ENCODE measurements around the gene ZSCAN22. TPM values are rescaled to one million over a fixed set of nuclear protein-coding genes. Genes with fewer than 3 reads are reported as not detected.
A peak's percentile ranks its signal among the peaks of the same experiment; 100 is the strongest.
"Not testable (repeated sequence)": the region's sequence is repeated elsewhere in the genome, so short reads cannot be mapped to it uniquely, and the experiment has no call there.

ZSCAN22 gene
- polyA plus RNA-seq, 12 donors, result 2.6 to 4.0 (median 3.1) TPM; not detected in 2

DNA sequence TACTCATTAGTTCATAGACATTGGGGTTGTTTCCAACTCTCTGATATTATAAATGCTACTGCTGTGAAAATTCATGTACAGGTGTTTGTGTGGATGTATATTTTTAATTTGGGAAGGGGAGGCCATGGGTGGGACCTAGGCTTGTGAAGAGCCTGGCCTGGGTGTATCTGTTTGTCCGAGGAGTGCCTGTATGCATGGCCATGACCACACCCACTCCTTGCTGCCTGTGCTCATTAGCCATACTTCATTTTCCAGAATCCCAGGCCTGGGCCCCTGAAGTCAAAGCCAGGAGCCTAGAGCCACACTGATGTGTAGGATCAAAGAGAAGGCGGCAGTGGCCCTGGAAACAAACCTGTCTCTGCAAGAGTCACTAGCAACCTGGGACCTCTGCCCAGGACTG, 11.2 kb upstream of the ZSCAN22 start:
- DNase-seq, result no peak

DNA sequence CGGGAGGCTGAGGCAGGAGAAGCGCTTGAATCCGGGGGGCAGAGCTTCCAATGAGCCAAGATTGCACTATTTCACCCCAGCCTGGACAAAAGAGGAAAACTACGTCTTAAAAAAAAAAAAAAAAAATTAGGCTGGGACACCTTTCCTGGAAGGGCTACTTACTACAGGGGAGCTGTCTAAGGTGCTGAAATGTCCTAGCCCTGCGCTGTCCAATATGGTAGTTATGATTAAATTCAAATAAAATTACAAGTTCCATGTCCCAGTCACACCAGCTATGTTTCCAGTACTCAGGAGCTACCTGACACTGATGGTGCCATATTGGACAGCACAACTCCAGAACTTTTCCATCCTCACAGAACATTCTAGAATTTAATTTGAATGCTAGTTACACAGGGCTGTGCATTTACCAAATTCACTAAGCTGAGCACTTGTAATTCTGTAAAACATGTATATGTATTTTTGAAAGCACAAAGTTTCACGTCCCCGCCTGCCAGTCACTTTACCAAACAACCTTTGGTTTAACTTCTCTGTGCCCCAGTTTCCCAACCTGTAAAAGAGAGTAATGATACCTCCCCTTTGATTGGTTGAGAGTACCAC, 9.2 kb upstream of the ZSCAN22 start:
- DNase-seq, result peak; percentile 35

- no peak for DNase-seq
These were observed 8.5 kb upstream of the ZSCAN22 start for GRCh38 chr19:58318297-58318696.

GRCh38 chr19:58319241-58319640, 7.6 kb upstream of the ZSCAN22 start:
- DNase-seq, result no peak

GRCh38 chr19:58325311-58326022, 1.3 kb upstream of the ZSCAN22 start:
- DNase-seq, result no peak

- DNase-seq, result no peak
These were observed 287 bp upstream of the ZSCAN22 start for GRCh38 chr19:58326501-58326913.

DNA sequence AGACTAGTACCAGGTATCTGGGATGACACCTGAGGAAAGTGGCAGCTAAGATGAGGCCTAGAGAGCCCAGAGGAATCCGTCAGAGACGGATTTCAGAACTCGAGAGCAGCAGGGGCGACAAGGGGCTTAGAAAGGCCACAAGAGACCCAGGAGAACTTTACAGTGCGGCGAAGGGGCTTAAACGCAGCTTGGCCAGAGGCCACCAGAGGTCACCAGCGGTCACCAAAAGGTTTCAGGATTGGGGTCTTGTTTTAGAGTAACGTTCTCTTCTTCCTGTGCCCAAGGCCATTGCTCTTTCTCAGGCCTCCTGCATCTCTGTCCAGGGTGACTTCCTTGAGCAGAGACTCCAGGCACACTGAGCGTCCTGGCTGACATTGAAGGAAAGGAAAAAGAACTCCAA, 2.2 kb downstream of the ZSCAN22 start:
- no peak for DNase-seq

- DNase-seq, result peak; percentile 20
These were observed 3.7 kb downstream of the ZSCAN22 start for GRCh38 chr19:58330458-58330857.

DNA sequence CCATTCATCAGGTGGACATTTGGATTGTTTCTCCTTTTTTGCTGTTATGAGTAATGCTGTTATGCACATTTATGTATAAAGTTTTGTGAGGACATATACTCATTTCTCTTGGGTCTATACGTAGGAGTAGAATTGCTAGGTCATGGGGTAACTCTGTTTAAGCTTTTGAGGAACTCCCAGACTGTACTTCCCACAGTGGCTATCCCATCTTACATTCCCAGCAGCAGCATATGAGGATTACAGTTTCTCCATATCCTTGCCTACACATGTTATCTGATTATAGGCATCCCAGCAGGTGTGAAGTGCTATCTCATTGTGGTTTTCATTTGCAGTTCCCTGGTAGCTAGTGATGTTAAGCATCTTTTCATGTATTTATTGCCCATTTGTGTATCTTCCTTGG, 5.9 kb downstream of the ZSCAN22 start:
- DNase-seq, result no peak

GRCh38 chr19:58334691-58335249, 8.0 kb downstream of the ZSCAN22 start:
- no peak for DNase-seq

DNA sequence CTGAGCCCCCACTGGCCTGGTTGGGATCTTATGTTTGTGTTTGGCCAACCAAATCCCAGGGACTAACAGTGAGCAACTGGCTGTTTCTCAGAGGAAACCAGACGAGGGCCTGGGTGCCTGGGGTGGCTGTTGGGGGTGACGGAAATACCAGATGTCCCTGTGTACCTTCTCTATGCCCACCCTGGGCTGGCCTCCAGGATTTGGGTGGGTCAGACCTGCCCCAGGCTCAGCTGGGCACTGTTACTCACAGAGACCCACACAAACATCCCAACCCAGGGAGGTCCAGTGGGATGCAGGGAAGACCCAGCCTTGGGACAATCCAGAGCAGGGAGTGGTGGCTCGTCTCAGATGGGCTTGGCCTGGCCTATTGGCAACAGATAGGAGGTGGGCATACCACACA, 8.8 kb downstream of the ZSCAN22 start:
- no peak for DNase-seq

DNA sequence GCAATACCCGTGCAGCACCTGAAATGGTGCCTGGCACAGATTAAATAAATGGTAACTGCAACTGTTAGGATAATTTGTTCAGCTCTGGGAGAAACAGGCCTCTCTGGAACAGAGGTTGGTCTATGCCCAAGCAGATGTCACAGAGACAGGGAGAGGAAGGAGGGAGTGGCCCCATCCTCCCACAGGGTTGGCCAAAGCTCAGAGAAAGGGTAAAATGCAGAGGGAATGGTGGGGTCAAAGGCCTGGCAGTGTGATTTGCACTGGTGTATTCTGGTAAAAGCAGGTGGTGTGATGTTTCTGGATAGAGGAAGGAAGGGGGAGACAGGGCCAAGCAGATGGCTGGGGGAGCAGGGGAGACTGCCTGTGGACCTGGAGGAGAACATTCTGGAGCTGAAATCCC, 9.4 kb downstream of the ZSCAN22 start:
- DNase-seq, result no peak

GRCh38 chr19:58336820-58337219, 10.0 kb downstream of the ZSCAN22 start:
- DNase-seq, result no peak

- no peak for DNase-seq
These were observed 11.5 kb downstream of the ZSCAN22 start for GRCh38 chr19:58338336-58338735.

DNA sequence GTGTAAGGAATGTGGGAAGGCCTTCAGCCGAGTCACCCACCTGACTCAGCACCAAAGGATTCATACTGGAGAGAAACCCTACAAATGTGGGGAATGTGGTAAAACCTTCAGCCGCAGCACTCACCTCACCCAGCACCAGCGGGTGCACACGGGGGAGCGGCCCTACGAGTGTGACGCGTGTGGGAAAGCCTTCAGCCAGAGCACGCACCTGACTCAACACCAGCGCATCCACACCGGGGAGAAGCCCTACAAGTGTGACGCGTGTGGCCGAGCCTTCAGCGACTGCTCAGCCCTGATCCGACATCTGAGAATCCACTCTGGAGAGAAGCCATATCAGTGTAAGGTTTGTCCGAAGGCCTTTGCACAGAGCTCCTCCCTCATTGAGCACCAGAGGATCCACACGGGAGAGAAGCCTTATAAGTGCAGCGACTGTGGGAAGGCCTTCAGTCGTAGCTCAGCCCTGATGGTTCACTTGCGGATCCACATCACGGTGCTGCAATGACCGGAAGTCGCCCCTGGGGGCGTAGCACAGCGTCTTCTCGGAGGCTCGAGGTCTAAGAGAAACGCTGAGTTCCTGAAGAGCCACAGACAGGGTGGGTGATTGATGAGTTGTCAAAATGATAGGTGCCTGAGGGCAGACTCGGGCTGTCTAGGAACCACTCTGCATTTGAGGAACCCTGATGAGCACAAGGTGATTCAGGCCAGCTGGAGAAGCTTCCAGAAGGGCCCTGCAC, 12.2 kb downstream of the ZSCAN22 start:
- DNase-seq, result no peak

DNA sequence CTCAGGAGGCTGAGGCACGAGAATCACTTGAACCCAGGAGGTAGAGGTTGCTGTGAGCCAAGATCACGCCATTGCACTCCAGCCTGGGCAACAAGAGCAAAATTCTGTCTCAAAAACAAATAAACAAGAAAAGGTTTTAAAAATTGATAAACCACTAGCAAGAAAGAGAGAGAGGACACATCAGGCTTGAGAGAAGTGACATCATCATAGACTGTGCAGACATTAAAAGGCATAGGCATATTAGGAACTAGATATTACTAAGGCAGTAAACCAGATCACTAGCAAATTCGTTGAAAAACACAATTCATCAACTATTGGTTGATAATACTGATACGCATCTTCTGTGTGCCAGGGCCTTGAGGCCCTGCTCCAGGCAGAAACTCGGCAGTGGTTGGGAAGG, 18.8 kb downstream of the ZSCAN22 start:
- no peak for DNase-seq

GRCh38 chr19:58346961-58347929, 20.5 kb downstream of the ZSCAN22 start:
- peak; percentile 20 for DNase-seq

- not testable (repeated sequence) for DNase-seq
These were observed 21.3 kb downstream of the ZSCAN22 start for GRCh38 chr19:58348080-58348479.

DNA sequence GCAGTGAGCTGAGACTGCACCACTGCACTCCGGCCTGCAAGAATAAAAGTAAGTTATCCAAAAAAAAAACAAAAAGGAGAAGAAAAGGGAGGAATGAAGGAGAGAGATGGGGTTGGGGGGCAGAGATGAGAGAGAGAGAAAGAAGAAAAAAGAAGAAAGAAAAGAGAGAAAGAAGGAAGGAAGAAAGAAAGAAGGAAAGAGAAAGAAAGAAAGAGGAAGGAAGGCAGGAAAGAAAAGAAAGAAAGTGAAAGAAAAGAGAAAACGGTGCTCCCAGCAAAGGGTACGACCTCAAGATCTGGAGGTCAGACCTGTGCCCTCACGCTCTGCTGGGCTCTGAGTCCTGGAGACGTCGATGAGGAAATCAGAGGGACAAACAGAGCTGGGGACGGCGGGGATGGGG, 22.8 kb downstream of the ZSCAN22 start:
- DNase-seq, result no peak

DNA sequence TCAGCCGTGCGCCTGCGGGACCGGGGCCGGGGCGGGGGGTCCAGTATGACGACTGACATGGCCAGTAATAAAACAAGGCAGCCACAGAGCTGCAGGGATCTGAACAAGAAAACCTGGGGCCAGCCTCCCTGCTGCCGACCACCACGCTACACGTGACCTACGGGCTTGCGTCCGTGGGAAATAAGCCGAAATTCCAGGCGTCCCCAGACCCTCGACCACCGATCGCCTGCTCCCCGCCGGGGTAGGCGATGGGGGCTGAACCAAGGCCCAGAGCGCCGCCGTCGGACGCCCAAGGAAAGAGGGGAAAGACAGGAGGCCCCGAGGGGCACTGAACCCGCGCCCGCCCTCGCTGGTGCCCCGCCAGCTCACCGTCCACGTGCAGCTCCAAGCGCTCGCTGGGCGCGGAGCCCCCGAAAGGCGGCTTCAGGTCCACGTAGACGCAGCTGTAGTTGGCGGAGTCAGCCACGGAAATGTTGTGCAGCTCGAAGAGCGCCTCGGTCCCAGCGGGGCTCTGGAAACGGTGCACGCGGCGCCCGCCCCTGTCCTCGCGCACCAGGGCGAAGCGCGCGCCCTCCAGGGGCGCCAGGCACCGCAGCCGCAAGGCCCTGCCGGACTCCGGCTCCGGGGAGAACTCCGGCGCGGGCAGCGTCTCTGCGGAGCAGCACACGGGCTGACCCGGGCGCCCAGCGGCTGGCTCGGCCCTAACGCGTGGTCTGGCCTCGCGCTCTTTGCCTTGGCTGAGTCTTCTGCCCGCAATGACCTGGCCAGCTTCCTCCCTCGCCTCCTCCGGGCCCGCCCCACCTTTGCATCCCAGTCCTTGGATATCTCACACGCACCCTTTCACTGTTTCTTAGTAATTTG, 23.4 kb downstream of the ZSCAN22 start:
- no peak for DNase-seq
